ENCODE measurements around the gene RSAD1. TPM values are rescaled to one million over a fixed set of nuclear protein-coding genes. Genes with fewer than 3 reads are reported as not detected.

The RSAD1 gene
- total and polyA plus RNA-seq, 10 of the 15 experiments (the other 5 are each of a cell fraction or from before 2014, with no cell fraction given): 2.5 to 28.1 (median 22.6) TPM

DNA sequence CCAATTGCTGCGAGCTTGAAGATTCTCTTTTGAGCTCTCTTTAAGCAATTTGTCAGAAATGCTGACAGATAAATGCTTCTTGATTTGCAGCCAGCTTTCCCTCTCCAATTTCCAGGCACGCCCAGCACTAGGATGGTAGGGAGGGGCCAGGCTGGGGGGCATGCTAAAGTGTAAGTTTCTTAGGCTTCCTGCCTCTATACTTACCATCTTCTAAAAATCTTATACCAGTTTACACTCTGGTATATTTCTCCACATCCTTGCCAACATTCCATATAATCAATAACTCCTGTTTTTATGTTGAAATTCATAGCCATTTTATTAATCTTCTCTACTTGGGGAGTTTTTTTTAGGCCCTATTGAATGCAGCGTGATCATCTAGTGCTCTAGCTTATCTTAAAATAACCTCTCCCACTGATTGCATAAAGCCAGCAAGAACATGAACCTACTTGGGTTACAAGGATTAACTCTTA lies 35.1 kb upstream of the RSAD1 start (continued):
- TF ChIP-seq, protein P1, sequence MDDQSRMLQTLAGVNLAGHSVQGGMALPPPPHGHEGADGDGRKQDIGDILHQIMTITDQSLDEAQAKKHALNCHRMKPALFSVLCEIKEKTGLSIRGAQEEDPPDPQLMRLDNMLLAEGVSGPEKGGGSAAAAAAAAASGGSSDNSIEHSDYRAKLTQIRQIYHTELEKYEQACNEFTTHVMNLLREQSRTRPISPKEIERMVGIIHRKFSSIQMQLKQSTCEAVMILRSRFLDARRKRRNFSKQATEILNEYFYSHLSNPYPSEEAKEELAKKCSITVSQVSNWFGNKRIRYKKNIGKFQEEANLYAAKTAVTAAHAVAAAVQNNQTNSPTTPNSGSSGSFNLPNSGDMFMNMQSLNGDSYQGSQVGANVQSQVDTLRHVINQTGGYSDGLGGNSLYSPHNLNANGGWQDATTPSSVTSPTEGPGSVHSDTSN (IDR thresholded peaks at IDR 0.05; ENCODE audit: insufficient replicate concordance, low read depth, low read length): no peak

DNA sequence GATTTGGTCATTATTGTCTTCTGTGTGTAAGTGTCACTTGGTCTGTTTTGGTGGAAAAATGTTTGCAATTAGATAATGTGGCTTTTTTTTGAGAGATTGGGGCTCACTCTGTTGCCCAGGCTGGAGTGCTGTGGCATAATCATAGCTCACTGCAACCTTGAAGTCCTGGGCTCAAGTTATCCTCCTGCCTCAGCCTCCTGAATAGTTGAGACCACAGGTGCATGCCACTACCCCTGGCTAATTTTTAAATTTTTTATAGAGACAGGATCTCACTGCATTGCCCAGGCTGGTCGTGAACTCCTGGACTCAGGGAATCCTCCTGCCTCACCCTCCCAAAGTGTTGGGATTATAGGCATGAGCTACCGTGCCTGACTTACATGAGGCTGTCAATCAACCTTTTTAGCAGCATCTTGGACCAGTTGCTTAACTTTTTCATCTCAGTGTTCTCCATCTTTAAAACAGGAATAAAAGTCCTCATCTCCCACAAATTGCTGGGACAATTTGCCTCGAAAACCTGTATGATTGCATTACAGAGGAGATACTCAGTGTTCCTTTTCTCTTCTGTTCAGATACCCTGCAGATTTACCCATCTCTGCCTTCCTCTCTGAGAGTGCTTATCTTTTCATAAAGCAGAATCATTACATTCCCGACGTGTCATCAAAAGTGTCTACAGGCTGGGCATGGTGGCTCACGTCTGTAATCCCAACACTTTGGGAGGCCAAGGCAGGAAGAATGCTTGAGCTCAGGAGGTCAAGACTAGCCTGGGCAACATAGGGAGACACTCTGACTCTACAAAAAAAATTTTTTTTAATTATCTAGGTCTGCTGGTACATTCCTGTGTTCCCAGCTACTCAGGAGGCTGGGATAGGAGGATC lies 33.6 kb upstream of the RSAD1 start:
- Histone ChIP-seq H3K27ac (ENCODE audit: control insufficient read depth, insufficient read depth) (no peak overlapping the region), H4K20me1 (ENCODE audit: control insufficient read depth, insufficient read depth) (no peaks in the 10 kb centered on the region), H3K4me1 (ENCODE audit: control insufficient read depth, insufficient read depth, low read length) (no peaks in the 10 kb centered on the region), H3K27me3 (replicated peaks in 1 of 2; ENCODE audit: control insufficient read depth in 2 of 2, insufficient read depth in 2 of 2, low read length in 1 of 2) (no peaks in the 10 kb centered on the region), H2AFZ (ENCODE audit: control insufficient read depth, low read depth, low read length) (no peak overlapping the region), H3K9me3 (replicated peaks; ENCODE audit: control insufficient read depth, insufficient read depth, low read length) (no peaks in the 10 kb centered on the region), H3K4me2 (ENCODE audit: control insufficient read depth, insufficient read depth) (no peak overlapping the region), H3K36me3 (ENCODE audit: control insufficient read depth in 2 of 2, insufficient read depth in 2 of 2, low read length in 1 of 2) (no peaks in the 10 kb centered on the region), H3K4me3 (no peak overlapping the region), H3K79me2 (ENCODE audit: control insufficient read depth, insufficient read depth, low read length) (no peaks in the 10 kb centered on the region), H3K9ac (ENCODE audit: control insufficient read depth, insufficient read depth, low read length) (no peak overlapping the region)
- ChIA-PET CTCF (interaction anchor here (1.3 to 2.4 kb wide), 2 partner anchors 47 to 83 kb away, joined by 3 to 6 read pairs; partner anchors contain the start of gene LRRC59), RAD21 (ENCODE audit: unreplicated experiment) (no interaction called here), POLR2A (no interaction called here), SMC1A (ENCODE audit: uncharacterized antibody, unreplicated experiment) (interaction anchor here (1.1 kb wide), 1 partner anchor 56 kb away, joined by 3 read pairs; no protein-coding TSS in a partner anchor)
- BruUV-seq (replicated peaks): no TSS peak
- 87% methylated on average over 6 of the region's 6 CpGs for WGBS (ENCODE audit: insufficient coverage, insufficient replicate concordance, low lambda C conversion rate, missing lambda C conversion rate)
- intact Hi-C loops (cut with micrococcal nuclease; ENCODE audit: unreplicated experiment) (no loop called here), in situ Hi-C loops (cut with MboI) (no loop called here)
- FAIRE-seq (no peak), DNase-seq (ENCODE audit: low read depth, low spot score) (no peak), ATAC-seq (no peak)
- TF ChIP-seq TBL1XR1 (IDR thresholded peaks at IDR 0.05; ENCODE audit: low read depth, low read length) (no peak), BRCA1 (IDR thresholded peaks at IDR 0.05; ENCODE audit: low read depth, low read length) (no peak)

Data from GM12878 (cell line).